ENCODE data around the gene NPAS3.

DNA sequence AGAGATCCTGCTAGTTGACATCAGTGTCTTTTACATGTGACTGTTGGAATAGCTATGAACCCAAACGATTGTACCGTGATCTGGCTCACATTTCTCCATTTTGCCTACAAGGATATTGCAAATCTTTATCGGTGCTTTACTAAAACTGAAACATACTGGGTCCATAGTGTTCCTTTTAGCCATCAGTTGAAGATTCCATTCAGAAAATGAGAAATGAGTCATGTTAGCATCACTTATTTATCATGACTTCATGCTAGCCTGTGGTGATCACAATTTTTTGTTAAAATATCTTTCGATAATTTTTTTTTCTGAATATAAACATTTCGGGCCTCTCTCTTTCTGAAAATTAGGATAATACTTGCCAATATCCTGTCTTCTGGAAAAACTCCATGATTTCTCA, 801.9 kb downstream of the NPAS3 start:
- TF ChIP-seq EZH2 (IDR thresholded peaks at IDR 0.05) (no peak), POLR2AphosphoS5 (IDR thresholded peaks at IDR 0.05; ENCODE audit: borderline replicate concordance, low read depth, low read length) (no peak)
